Omental fat pad (tissue), 4 donors: ENCODE results near the gene FCER1G. TPM values are rescaled to one million over a fixed set of nuclear protein-coding genes. Genes with fewer than 3 reads are reported as not detected.

Experiments used
- ATAC-seq: fragments of 150-250 bp; one replicate; pipeline ENCODE4 v1.9.1; 2016; ENCODE audit warnings: mild to moderate bottlenecking, moderate library complexity; ENCODE audit not compliant: low FRiP score
- DNase-seq: peaks from one replicate; pipeline ENCODE4 v3.0.0-alpha.2; 2019; ENCODE audit warnings: low spot score
- CTCF ChIP-seq, 3 donors: fragments of 450-650 bp; IDR thresholded peaks; one replicate each; pipeline ENCODE4 v1.5.1; 2016 to 2017; ENCODE audit warnings: antibody characterized with exemption in 3 of 3, mild to moderate bottlenecking in 3 of 3, moderate library complexity in 2 of 3
- total RNA-seq, 4 donors: library from RNA; depleted of rRNA; stranded (reverse); fragments of >200 nt; gene quantifications; one replicate each; pipeline ENCODE4 v1.1.0, GENCODE V29; 2016

Gene FCER1G
- total RNA-seq, 4 donors from 2014 or later: 96.3 to 346 (median 179) TPM

- ATAC-seq (peak; percentile 1), DNase-seq (no peak)
- TF ChIP-seq CTCF (IDR thresholded peaks at IDR 0.05): no peak
Observed at GRCh38 chr1:161225178-161225533, 10.1 kb downstream of the FCER1G start.

GRCh38 chr1:161225534-161226319 lies 10.6 kb downstream of the FCER1G start, which contains the start of gene TOMM40L:
TSS of gene TOMM40L (plus strand) at chr1:161226060. CDS start at chr1:161226490, 430 bp downstream.
- DNase-seq (peak; percentile 76), ATAC-seq (peak; percentile 96)
- TF ChIP-seq CTCF (IDR thresholded peaks at IDR 0.05): no peak

- ATAC-seq: no peak
- DNase-seq: no peak
- no peak for TF ChIP-seq CTCF (IDR thresholded peaks at IDR 0.05)
Observed at GRCh38 chr1:161226320-161226711, 11.2 kb downstream of the FCER1G start.

GRCh38 chr1:161226759-161227158 lies 11.7 kb downstream of the FCER1G start:
- no peak for TF ChIP-seq CTCF (IDR thresholded peaks at IDR 0.05)
- DNase-seq: no peak
- ATAC-seq: no peak

- ATAC-seq (peak; percentile 58), DNase-seq (peak; percentile 89)
- peak in 2 of 3 donors; percentile 43 to 83 for TF ChIP-seq CTCF (IDR thresholded peaks at IDR 0.05)
Observed at GRCh38 chr1:161227196-161227871, 12.2 kb downstream of the FCER1G start.

- no peak for ATAC-seq
- TF ChIP-seq CTCF (IDR thresholded peaks at IDR 0.05): no peak
- no peak for DNase-seq
Observed at GRCh38 chr1:161228032-161228431, 12.9 kb downstream of the FCER1G start.
